Raji (cell line): ENCODE data around the gene GALNT6.

Source experiments
- POLR2A ChIP-seq: IDR thresholded peaks from 2 replicates; pipeline ENCODE4 v1.6.1; 2011; ENCODE audit warnings: low read depth, low read length, control low read depth; ENCODE audit not compliant: insufficient read depth

Gene GALNT6

GRCh38 chr12:51360315-51360714, 30.9 kb downstream of the GALNT6 start:
- no peak for TF ChIP-seq POLR2A

GRCh38 chr12:51359851-51360250, 31.4 kb downstream of the GALNT6 start:
- no peak for TF ChIP-seq POLR2A

- TF ChIP-seq POLR2A = no peak
Measured at GRCh38 chr12:51358496-51358895, 32.7 kb downstream of the GALNT6 start.

- no peak for TF ChIP-seq POLR2A
Measured at GRCh38 chr12:51357374-51358047, 33.7 kb downstream of the GALNT6 start.

GRCh38 chr12:51351913-51352532, 39.2 kb downstream of the GALNT6 start:
- no peak for TF ChIP-seq POLR2A

- no peak for TF ChIP-seq POLR2A
Measured at GRCh38 chr12:51349026-51349425, 42.2 kb downstream of the GALNT6 start.

- TF ChIP-seq POLR2A = no peak
Measured at GRCh38 chr12:51348116-51348515, 43.1 kb downstream of the GALNT6 start.

- no peak for TF ChIP-seq POLR2A
Measured at GRCh38 chr12:51346581-51346980, 44.6 kb downstream of the GALNT6 start, which contains the start of gene CELA1. Gene CELA1 (minus strand): TSS chr12:51346679. CDS start chr12:51346638, 41 bp downstream.

GRCh38 chr12:51345681-51346080, 45.5 kb downstream of the GALNT6 start:
- TF ChIP-seq POLR2A = no peak

GRCh38 chr12:51343201-51343600, 48.0 kb downstream of the GALNT6 start:
- no peak for TF ChIP-seq POLR2A

- no peak for TF ChIP-seq POLR2A
Measured at GRCh38 chr12:51342416-51342815, 48.8 kb downstream of the GALNT6 start.

- no peak for TF ChIP-seq POLR2A
Measured at GRCh38 chr12:51341251-51342007, 49.8 kb downstream of the GALNT6 start.

GRCh38 chr12:51339750-51340149, 51.5 kb downstream of the GALNT6 start:
- no peak for TF ChIP-seq POLR2A

GRCh38 chr12:51335931-51336330, 55.3 kb downstream of the GALNT6 start:
- no peak for TF ChIP-seq POLR2A

- TF ChIP-seq POLR2A = no peak
Measured at GRCh38 chr12:51334764-51335163, 56.4 kb downstream of the GALNT6 start.

- no peak for TF ChIP-seq POLR2A
Measured at GRCh38 chr12:51333536-51333935, 57.7 kb downstream of the GALNT6 start.
